CD4-positive, alpha-beta T cell treated with Interleukin-1 beta for 1 hour (primary cell): ENCODE measurements around the gene USP2.
A peak's percentile ranks its signal among the peaks of the same experiment; 100 is the strongest.

Experiments
- DNase-seq, 2 donors: peaks; one replicate each; pipeline ENCODE4 v3.0.0-alpha.2; 2020 to 2022

USP2 gene, protein sequence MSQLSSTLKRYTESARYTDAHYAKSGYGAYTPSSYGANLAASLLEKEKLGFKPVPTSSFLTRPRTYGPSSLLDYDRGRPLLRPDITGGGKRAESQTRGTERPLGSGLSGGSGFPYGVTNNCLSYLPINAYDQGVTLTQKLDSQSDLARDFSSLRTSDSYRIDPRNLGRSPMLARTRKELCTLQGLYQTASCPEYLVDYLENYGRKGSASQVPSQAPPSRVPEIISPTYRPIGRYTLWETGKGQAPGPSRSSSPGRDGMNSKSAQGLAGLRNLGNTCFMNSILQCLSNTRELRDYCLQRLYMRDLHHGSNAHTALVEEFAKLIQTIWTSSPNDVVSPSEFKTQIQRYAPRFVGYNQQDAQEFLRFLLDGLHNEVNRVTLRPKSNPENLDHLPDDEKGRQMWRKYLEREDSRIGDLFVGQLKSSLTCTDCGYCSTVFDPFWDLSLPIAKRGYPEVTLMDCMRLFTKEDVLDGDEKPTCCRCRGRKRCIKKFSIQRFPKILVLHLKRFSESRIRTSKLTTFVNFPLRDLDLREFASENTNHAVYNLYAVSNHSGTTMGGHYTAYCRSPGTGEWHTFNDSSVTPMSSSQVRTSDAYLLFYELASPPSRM

GRCh38 chr11:119381181-119381988 lies at the start of gene USP2:
Gene USP2, minus strand, starts transcription at chr11:119381690. Its CDS starts 8,210 bp downstream, at chr11:119373480.
- DNase-seq: peak; percentile 96 to 97

- DNase-seq: no peak
These were observed 45.8 kb upstream of the USP2 start for GRCh38 chr11:119427279-119427678.

DNA sequence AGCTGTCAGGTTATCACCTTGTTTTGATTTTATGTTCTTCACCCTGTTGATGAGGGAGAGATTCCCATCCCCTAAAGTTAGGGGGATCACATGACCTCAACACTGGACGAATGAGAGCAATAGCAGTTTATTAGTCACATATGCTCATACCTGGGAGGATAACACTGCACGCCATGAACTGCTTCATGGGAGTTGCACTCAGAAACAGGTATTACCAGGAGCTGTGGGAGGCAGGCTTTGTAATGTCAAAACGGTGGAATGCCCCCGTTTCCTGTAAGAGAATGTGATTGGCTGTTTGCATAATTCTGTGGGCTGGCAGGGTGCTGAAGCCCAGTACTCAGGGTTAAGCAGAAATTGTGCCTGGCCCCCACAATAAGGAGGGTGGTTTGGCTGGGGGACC lies 44.7 kb upstream of the USP2 start:
- no peak for DNase-seq

- no peak for DNase-seq
These were observed 43.3 kb upstream of the USP2 start for GRCh38 chr11:119424775-119425174.

DNA sequence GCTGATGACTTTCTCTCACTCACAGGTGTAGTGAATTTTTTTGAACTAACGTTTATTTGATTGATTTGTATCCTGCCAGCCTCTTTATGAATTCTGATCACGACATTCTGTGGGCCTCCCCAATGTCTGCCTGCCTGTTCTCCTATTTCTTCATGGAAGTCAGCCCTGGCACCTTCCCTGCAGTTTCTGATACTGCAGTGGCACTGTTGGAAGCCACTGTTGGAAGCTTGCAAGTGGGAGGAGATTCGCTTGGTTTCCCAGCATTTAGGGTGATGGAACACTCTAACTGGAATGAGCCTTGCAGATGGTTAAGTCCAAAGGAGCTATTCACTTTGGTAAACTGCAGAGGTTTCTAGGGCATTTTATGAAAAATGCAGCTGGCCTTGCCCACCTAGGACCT lies 42.8 kb upstream of the USP2 start:
- no peak for DNase-seq

GRCh38 chr11:119423509-119424254 lies 42.2 kb upstream of the USP2 start:
- no peak for DNase-seq

- DNase-seq: no peak
These were observed 41.5 kb upstream of the USP2 start, which contains the start of gene THY1 for GRCh38 chr11:119422809-119423508. Gene THY1, minus strand, starts transcription at chr11:119423172. Its CDS starts 2,267 bp downstream, at chr11:119420905.

DNA sequence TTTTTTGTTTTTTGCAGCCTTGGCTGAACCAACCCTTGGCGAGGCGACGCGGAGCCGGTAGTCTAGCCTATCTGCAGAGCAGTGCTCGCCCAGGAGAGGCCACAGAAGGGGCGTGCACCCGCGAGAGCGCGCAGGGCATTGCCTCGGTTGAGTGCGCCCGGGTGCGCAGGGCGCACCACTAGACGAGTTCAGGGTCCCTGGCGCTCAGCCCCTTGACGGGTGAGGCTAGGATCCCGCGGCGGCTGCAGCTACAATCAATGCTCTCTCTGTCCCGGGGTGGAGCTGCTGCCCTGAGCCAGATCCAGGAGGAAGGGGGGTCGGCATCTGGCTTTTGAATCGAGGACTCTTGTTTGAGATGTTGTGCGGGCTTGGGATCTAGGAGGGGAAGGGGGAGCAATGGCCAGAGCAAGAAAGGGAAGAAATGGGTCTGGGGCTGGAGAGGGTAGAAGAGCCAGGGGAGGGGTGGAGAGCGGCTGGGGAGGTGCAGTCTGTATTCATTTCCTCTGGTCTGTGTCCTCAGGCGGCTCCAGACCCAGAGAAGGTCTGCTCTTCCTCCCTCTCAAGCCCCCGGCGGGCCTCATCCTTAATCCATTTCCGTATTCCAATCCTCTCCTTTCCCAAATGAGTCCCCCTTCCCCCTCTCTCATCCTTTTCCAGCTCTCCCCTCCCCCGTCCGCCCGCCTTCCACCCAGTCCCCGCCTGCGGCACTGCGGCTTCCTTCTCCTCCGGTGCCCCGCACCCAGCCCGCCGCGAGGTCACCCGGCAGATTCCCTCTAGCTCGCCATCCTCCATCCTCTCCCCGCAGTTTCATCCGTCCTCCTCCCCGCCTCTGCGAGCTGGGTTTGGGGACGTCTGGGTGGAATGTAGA lies 40.7 kb upstream of the USP2 start:
- no peak for DNase-seq

GRCh38 chr11:119421351-119421750 lies 39.9 kb upstream of the USP2 start:
- DNase-seq: no peak

DNA sequence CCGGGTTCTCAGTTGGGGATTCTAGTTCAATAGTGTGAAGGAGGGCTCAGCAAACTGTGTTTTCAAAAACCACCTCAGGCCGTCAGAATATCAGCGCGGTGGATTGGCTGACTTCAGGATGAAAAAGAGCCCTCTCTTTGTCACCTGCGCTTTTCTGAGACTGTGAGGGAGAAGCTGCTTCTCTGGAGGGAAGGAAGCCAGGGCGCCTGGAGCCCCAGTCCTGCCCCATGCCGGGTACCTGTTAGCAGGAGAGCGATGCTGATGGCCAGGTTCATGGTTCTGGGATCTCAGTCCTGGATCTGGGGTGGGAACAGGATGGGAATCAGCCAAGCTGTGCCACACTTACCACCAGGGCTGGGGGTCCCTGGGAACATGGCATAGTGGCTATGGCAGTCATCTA lies 39.1 kb upstream of the USP2 start:
- DNase-seq: no peak

- no peak for DNase-seq
These were observed 38.5 kb upstream of the USP2 start for GRCh38 chr11:119419834-119420492.

DNA sequence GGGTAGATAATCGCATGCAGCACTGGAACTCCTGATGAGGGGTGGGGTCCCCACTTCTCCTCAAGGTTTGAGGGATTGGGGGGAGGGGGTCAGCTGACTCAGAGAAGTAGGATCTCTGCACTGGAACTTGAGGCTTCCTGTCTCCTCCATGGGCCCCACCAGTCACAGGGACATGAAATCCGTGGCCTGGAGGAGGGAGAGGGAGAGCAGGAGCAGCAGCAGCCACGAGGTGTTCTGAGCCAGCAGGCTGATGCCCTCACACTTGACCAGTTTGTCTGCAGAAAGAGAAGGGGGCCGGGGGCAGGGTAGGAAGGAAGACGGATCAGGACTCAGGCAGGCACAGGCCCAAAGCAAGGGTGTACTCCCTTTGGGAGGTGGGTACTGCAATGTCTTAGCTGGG lies 37.8 kb upstream of the USP2 start:
- no peak for DNase-seq

DNA sequence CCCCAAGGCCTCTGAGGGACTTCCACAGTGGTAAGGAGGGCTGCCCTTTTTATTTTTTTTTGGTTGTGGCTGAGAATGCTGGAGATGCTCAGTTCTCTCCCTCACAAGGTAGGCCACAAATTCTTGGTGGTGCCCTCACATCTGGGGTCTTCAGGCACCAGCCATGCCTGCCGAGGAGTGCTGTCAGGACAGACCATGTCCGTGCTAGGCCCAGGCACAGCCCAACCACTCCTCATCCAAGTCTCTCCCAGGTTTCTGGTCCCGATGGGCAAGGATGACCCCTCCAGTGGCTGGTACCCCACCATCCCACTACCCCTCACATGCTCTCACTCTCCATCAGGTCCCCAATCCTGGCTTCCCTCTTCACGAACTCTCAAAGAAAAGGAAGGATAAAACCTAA lies 37.3 kb upstream of the USP2 start:
- no peak for DNase-seq

DNA sequence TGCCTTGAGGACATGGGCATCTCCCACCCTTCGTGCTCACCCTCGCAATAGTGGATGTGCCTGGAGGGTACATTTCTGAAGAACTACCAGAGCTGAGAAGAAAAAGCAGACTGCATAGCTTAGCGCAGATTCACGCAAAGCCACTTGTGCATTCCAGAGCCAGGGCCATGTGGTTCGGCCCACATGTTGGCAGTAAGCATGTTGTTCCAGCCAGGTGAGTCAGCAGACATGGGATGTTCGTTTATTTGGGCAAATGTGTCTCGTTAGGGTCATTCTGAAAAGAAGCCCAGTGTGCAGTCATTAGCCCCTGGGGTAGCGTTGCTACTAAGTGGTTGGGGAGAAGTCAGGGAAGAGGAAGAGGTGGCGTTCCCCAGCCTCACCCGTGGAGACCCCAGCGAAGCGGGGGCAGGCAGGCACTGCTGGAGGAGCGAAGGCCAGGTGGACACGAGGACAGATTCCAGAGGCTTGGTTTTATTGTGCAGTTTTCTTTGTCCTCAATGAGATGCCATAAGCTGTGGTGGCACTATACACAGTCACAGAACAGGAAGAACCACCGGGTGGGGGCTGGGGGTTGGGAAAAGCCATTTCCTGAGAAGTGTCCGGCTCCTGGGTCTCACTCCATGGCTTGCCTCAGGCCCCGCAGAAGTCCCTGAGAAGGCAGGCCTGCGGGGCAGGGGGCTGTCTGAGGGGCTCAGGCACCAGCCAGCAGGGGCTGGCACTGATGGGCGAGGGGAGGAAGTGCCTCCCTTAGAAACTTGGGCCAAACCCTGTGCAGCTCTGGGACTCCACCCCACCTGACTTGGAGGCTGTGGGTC lies 36.4 kb upstream of the USP2 start:
- no peak for DNase-seq

- no peak for DNase-seq
These were observed 35.4 kb upstream of the USP2 start for GRCh38 chr11:119416606-119417580.

GRCh38 chr11:119415966-119416365 lies 34.5 kb upstream of the USP2 start:
- no peak for DNase-seq

GRCh38 chr11:119415517-119415916 lies 34.0 kb upstream of the USP2 start:
- no peak for DNase-seq

GRCh38 chr11:119414734-119415133 lies 33.2 kb upstream of the USP2 start:
- DNase-seq: no peak
